ENCODE measurements around the gene OR1F1.
A peak's percentile ranks its signal among the peaks of the same experiment; 100 is the strongest.
"Not testable (repeated sequence)": the region's sequence is repeated elsewhere in the genome, so short reads cannot be mapped to it uniquely, and the experiment has no call there.

Gene OR1F1

DNA sequence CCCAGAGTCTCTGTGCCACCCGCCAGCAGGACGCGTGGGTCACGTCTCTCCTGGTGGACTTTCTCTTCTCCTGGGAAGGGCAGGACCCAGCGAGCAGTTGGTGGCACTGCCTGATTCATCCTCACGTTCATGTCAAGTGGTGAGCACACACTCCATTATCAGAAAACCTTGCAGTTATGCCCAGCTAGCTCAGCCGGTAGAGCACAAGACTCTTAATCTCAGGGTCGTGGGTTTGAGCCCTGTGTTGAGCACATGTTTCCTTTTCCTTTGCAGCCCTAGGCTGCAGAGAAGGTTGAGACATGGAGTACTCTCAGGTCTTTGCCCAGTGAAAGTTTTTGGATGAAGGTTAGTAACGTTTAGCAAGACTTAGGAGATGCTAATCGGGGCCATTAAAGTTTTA, 8.0 kb downstream of the OR1F1 start:
- FAIRE-seq (no peak), DNase-seq (ENCODE audit: insufficient read length, low spot score) (no peak)

DNA sequence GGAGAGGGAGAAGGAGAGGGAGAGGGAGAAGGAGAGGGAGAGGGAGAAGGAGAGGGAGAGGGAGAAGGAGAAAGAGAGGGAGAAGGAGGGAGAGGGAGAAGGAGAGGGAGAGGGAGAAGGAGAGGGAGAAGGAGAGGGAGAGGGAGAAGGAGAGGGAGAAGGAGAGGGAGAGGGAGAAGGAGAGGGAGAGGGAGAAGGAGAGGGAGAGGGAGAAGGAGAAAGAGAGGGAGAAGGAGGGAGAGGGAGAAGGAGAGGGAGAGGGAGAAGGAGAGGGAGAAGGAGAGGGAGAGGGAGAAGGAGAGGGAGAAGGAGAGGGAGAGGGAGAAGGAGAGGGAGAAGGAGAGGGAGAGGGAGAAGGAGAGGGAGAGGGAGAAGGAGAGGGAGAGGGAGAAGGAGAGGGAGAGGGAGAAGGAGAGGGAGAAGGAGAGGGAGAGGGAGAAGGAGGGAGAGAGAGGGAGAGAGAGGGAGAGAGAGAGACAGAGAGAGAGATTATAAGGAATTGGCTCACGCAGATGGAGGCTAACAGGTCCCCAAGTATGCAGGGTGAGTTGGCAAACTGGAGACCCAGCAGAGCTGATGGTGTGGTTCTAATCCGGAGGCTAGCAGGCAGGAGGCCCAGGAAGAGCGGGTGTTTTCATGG, 9.8 kb downstream of the OR1F1 start:
- DNase-seq (ENCODE audit: insufficient read length, low spot score); FAIRE-seq: not testable (repeated sequence)

DNA sequence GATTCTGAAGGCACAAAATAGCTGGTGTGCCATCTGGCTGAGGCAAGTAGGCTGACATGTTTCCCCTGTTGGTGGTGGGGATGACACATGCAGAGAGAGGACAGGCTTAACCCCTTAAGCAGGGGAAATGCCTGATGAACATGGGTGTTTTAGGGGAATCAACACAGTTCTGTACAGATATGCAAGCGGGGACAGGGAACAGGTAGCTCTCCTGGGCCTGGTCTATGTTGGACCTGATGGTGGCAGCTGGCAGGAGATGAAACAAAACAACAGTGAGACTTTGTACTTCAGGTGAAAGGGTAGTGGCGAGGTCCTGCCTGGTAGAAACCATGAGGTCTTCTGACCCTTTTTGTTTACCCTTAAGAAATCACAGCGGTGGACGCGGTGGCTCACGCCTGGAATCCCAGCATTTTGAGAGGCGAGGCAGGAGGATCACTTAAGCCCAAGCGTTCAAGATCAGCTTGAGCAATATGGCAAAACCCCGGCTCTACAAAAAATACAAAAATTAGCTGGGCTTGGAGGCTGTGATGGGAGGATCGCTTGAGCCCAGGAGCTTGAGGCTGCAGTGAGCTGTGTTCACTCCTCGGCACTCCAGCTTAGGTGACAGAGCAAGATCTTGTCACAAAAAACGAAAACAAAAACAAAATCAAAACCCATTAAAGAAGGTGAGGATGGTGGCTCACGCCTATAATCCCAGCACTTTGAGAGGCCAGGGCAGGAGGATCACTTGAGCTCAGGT, 10.5 kb downstream of the OR1F1 start:
- DNase-seq (ENCODE audit: insufficient read length, low spot score): no peak

DNA sequence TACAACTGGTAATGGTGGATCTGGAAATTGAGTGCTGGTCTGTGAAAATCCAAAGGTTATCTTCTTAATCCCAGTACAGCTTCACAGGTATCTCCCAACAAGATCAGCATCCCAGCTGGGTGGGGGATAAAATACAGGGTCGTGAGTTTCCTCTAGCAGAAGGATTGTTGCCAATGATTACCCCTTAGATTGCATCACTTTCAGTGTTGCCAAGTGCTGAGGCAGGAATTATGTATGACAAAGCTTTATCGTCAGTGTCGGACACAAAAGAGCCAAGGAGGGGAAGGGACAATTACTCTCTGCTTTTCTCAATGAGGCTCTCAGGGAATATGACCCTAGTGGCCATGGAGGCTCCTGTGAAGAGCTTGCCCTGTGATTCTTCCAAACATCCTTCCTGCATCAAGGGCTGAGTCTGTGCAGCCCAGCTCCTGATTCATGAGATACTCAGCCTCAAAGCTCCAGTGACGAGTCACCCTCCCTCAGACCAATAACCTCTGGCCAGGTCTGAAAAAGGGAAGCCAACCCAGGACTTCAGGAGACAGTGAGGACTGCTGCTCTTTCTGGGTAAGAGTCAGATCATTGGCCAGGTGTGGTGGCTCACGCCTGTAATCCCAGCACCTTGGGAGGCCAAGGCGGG, 15.0 kb downstream of the OR1F1 start:
- FAIRE-seq: no peak
- no peak for DNase-seq (ENCODE audit: insufficient read length, low spot score)

More for the DNA sequence above, 10.5 kb downstream of the OR1F1 start:
- no peak for FAIRE-seq

DNA sequence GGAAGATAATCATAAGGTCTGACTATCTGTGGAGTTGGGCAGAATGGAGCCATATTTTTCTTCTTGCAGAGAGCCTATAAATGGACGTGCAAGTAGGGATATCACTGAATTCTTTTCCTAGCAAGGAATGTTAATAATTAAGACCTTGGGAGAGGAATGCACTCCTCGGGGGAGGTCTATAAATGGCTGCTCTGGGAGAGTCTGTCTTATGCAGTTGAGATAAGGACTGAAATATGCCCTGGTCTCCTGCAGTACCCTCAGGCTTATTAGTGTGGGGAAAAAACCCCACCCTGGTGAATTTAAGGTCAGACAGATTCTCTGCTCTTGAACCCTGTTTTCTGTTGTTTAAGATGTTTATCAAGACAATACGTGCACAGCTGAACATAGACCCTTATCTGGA, 17.9 kb downstream of the OR1F1 start:
- FAIRE-seq: not testable (repeated sequence)

DNA sequence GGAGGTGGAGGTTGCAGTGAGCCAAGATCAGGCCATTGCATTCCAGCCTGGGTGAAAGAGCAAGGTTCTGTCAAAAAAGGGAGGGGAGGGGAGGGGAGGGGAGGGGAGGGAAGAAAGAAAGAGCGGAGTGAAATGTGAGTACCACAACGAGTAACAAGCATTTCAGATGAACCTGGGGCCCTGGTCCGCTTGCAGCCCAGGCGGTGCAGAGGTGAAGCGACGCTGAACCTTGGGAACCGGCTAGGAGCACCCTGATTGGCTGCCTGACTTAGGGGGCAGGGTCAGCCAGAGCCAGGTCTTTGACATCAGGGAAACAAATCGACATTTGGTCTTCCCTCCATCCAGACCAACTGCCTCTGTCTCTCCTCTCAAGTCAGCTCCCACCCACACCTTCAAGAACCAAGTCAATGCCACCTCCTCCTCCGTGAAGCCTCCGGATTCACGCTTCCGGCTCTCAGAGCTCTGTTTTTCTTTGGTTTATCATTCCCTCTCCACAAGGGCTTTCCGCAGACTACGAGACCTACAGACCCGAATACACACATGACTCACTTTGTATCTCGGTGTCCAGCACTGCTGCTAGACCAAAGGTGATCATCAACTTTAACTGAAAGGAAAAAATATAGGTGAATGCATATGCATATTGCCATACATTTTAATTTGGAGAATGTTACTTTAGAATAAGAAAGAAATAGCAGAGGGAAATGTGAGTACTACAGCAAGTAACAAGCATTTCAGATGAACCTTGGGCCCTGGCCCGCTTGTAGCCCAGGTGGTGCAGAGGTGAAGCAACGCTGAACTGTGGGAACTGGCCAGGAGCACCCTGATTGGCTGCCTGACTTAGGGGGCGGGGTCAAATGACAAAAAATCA, 19.3 kb downstream of the OR1F1 start:
- no peak for DNase-seq (ENCODE audit: insufficient read length, low spot score)
- FAIRE-seq: no peak

More for the DNA sequence above, 17.9 kb downstream of the OR1F1 start:
- DNase-seq (ENCODE audit: insufficient read length, low spot score): not testable (repeated sequence)

DNA sequence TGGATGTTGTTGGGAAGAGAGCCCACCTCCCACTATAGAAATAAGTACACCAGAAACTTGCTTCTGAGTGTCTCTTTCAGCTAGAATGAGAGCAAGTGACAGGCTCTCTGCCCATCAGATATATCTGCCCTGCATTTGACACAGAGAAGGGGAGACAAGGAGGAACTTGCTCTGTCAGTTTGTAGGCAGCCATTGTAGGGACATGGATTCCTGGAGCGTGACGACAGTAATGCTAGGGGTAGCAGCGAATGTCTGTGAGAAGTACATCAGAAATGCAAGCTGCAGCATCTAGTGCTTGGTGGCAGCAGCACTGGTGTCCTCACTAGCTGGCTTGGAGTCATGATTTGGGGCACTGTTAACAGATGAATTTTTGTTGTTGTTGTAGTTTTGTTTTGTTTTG, 24.0 kb downstream of the OR1F1 start:
- DNase-seq (ENCODE audit: insufficient read length, low spot score) (no peak), FAIRE-seq (no peak)

DNA sequence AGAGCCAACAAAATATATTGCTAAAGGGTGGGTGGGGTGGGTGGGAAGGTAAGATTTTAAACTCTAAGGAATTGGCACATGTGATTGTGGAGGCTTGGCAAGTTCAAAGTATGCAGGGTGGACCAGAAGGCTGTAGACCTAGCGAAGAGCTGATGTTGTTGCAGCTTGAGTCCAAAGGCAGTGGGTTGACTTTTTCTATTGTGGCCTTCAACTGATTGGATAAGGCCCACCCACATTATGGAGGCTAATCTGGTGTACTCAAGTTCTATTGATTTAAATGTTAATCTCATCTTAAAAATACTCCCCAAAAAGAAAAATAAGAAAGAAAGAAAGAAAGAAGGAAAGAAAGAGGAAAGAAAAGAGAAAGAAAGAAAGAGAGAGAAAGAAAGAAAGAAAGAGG, 24.6 kb downstream of the OR1F1 start:
- DNase-seq (ENCODE audit: insufficient read length, low spot score): no peak
- FAIRE-seq: no peak

DNA sequence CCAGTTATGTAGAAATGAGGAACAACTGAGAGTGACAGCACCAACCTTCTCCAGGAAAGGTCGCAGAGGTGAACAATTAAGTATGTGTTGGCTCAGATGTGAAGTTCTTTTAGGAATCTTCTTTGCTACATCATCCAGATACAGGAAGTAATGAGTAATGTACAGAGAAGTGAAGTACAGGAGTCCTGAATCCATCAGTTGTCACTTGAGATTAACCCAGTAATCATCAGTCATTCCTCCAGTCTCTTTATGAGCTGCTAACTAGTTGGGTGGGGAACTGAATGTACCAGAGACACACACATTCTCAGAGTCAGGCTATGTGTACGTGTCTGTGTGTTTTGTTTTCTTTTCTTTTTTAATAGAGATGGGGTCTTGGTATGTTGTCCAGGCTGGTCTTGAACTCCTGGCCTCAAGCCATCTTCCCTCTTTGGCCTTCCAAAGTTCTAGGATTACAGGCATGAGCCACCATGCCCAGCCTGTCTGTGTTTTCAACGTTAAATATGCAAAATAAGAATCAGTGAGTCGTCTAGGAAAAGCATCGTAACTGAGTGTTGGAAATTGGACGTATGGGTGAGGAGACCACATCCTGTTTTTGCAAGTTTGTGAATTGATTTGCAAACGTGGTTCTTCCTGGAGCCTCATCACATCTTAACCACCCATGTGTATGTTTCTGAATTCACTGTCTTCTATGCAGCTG, 27.0 kb downstream of the OR1F1 start:
- no peak for DNase-seq (ENCODE audit: insufficient read length, low spot score)
- FAIRE-seq: no peak

DNA sequence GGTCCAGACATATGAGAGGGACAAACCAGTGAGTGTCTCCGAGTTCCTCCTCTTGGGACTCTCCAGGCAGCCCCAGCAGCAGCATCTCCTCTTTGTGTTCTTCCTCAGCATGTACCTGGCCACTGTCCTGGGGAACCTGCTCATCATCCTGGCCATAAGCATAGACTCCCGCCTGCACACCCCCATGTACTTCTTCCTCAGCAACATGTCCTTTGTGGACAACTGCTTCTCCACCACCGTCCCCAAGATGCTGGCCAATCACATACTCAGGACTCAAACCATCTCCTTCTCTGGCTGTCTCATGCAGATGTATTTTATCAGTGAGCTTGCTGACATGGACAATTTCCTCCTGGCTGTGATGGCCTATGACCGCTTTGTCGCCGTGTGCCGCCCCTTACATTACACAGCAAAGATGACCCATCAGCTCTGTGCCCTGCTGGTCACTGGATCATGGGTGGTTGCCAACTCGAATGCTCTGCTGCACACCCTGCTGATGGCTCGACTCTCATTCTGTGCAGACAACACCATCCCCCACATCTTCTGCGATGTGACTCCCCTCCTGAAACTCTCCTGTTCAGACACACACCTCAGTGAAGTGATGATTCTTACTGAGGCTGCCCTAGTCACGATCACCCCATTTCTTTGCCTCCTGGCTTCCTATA, 27.7 kb downstream of the OR1F1 start:
- DNase-seq (ENCODE audit: insufficient read length, low spot score) (no peak), FAIRE-seq (no peak)

DNA sequence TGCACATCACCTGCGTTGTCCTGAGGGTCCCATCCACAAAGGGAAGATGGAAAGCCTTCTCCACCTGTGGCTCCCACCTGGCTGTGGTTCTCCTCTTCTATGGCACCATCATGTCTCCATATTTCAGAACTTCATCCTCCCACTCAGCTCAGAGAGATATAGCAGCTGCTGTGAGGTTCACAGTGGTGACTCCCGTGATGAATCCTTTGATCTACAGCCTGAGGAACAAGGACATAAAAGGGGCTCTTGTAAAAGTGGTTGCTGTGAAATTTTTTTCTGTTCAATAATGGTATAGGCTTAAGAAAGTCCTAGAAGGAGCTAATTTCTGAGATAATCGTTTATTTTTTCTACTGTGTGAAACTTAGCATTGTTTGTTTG, 28.2 kb downstream of the OR1F1 start:
- FAIRE-seq (no peak), DNase-seq (ENCODE audit: insufficient read length, low spot score) (no peak)

DNA sequence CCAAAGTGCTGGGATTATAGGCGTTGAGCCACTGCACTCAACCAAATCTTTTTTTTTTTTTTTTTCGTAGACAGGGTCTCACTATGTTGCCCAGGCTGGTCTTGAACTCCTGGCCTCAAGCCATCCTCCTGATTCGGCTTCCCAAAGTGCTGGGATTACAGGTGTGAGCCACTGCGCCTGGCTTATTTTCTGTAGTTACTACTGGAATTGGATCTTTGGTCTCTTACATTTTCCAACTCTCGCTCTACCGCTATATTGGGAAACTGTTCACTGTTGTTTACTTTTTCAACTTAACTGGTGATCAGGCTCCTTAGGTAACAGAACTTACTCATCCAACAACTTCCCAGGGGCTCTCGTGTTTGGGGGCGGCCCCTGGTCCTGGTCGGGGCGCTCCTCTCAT, 32.8 kb downstream of the OR1F1 start:
- no peak for FAIRE-seq

DNA sequence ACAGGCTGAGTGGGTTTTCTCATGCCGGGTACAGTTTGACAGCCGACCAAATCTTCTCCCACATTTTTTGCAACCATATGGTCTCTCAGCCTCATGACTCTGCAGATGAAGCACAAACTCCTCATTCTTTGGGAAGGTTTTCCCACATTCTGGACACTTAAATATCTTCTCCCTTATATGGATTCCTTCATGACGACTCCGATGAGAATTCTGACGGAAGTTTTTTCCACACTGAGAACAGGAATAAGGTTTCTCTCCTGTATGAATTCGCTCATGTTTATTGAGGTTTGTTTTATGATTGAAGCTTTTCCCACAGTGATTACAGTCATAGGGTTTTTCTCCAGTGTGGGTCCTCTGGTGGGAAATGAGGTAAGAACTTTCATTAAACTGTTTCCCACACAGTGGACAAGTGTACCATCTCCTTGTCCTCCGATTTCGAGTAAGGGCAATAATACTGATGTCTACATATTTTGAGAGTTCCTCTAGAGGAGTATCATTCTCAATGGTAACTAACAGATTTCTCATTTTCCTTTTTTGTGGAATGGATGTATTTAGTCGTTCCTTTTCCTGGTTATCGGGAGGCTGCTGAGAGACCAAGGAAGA, 36.0 kb downstream of the OR1F1 start:
- DNase-seq (ENCODE audit: insufficient read length, low spot score) (no peak), FAIRE-seq (no peak)

More for the DNA sequence above, 32.8 kb downstream of the OR1F1 start:
- DNase-seq (ENCODE audit: insufficient read length, low spot score): no peak

DNA sequence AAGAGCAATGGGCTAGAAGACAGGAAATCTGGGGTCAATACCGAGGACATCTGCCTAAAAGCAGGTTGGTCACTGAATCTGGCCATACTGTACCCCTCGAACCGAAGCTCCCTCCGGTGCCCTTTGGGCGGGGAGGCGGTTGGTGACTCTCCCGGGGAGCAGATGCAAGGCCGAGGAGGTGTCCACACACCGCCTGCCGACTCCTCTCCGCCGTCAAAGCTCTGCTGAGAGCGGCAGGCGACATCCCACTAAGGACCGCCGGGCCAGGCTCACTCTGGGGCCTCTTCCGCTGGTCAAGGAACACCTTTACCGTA, 46.5 kb downstream of the OR1F1 start:
- DNase-seq (ENCODE audit: insufficient read length, low spot score) (no peak), FAIRE-seq (no peak)

DNA sequence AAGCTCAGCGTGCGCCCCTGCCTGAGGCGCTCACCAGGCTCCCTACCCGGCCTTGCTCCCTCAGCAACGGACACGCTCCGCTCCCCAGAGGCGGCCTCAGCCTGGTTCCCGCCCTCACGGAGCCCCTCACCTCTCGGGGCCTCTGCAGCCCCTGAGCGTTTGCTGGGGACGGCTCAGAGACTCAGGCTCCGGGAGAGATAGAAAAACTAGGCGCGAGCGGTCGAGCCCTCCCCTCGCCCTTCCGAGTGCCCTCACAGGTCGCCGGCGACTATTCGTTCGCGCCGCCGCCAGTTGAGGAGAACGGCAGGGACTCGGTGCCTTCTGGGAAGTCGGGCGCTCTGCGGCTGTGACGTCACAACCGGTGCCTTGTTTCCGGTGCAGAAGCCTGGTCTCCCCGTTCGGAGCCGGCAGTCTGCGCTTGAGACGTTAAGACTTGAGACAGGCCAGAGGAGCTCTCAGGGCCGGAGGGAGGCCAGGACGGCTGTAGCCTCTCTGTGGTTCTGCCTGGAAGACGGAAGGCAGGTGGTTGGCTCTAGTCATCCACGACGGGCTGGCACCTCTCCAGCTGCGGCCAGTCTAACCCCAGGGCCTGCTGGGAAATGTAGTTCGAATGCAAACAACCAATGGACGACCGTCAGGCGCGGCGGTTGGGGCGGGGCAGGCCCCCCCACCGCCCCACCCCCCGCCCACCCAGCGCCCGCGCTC, 47.0 kb downstream of the OR1F1 start, which contains the start of gene ZNF200:
ZNF200 (minus strand) TSS at position 302 of the 705 bp plus-strand sequence. CDS start 1,403 bp downstream, outside the sequence.
- DNase-seq (ENCODE audit: insufficient read length, low spot score) (peak; percentile 99), FAIRE-seq (peak; percentile 99)

DNA sequence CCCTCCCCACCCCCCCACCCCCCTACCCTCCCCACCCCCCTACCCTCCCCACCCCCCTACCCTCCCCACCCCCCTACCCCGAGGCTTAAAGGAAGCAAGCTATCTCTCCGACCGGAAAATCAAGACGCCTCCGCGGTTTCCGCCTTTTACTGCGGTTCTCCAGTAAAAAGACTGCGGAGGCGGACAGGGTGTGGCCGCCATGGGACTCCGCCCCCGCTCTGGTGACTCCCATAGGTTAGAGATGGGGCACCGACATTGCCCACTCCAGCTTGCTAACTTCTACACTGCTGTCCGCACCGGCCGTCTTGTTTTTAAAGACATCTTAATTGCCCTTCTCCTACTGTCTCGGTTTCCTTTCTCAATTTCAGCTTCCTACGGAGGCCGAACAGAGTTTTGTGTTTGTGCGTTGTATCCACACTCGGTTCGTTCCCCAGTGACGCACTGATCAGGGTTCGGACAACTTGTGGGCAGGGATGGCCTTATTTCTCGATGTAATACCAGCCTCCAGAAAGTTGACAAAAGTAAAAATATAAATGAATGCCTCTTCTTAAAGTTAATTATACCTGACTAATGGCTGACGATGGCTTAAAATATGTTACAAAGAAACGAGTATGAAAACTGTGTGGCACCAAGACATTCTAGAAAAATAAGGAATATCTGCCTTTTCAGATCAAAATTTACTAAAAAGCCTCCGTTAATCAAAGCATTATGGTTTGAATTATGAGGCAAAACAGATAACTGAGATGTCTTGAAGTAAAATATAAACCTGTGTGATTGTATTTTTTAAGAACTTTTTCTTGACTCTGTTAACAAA, 48.1 kb downstream of the OR1F1 start:
- DNase-seq (ENCODE audit: insufficient read length, low spot score): no peak
- FAIRE-seq: no peak

DNA sequence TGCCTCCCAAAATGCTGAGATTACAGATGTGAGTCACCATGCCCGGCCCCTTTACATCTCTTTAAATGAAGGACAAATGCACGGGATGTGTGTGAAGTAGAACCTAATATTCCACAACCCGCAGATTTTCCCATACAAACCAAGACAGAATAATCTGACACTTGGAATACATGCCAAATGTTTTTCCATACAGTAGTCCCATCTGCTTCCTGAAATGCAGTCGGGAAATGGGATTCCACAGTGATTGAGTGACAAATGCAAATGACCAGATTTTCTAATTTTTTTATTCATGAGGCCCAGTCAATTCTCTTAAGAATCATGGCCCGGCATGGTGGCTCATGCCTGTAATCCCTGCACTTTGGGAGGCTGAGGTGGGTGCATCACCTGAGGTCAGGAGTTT, 53.8 kb downstream of the OR1F1 start:
- FAIRE-seq (no peak), DNase-seq (ENCODE audit: insufficient read length, low spot score) (no peak)

DNA sequence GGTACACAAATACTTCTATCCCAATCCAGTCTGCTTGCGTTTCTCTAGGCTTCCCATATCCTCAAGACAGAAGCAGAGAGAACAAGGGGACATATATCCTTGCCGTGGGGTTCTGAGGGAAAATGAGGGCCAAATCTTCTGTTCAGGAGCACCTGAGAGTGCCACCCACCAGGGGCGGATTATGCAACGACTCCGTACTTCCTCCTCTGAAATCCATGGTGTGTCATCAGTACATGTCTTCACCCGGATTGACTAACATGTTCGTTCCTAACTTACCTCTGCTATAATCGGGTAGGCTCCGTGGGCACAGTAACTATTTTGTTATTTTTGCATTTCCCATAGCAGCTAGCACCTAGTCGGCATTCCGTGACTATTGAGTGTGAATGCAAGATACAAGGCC, 54.7 kb downstream of the OR1F1 start:
- no peak for DNase-seq (ENCODE audit: insufficient read length, low spot score)

More for the DNA sequence above, 54.7 kb downstream of the OR1F1 start:
- no peak for FAIRE-seq
